Thyroid gland (tissue), 4 donors: ENCODE measurements around the gene SMIM7.

ENCODE experiments used
- POLR2A ChIP-seq, 2 donors: fragments of 450-650 bp; IDR thresholded peaks; one replicate each; pipeline ENCODE4 v1.6.1; 2017; ENCODE audit warnings: antibody characterized with exemption in 2 of 2, mild to moderate bottlenecking in 2 of 2, moderate library complexity in 1 of 2
- TF ChIP-seq, protein P1 (sequence below), 6 experiments: fragments of 200-600 bp in 3 of 6; fragments of 450-650 bp in 3 of 6; sonication (generic) in 3 of 6; IDR thresholded peaks; one replicate each; pipeline ENCODE4 v1.5.1; 2016 to 2019; ENCODE audit warnings: antibody characterized with exemption in 6 of 6, mild to moderate bottlenecking in 2 of 6, inconsistent platforms in 1 of 6, moderate library complexity in 1 of 6

DNA sequence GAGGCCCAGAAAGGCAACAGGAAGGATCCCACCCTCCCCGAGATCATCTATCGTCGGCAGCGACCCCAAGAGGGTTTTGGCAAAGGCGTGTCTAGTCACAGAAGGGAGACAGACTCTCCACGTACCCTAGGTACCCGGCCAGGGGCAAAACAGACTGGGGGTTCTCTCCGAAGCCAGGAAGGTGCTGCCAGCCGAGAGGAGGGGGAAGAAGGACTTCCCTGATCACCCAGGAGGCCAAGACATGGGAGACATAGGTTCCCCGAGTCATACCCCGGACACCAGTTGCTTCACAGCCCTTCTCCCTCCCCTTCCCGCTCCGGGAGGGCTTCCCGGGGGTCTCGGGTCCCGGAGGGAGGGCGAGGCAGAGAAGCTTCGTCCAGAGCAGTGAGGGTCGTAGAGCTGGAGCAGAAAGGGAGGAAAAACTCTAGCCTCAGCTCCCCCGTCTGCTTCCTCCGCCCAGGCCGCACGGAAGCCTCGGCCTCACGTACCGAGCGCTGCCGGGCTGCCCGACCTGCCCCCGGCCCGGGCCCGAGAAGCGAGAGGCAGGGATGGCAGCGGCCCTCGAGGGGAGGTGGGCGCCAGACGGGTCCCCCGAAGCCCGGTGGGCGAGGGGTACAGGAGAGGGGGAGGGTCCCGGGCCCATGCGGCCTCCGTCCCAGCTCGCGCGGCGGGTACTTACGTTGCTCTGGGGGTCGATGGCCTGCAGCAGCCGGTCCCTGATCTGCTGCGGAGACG is 32.6 kb downstream of the SMIM7 start:
- TF ChIP-seq, protein P1, sequence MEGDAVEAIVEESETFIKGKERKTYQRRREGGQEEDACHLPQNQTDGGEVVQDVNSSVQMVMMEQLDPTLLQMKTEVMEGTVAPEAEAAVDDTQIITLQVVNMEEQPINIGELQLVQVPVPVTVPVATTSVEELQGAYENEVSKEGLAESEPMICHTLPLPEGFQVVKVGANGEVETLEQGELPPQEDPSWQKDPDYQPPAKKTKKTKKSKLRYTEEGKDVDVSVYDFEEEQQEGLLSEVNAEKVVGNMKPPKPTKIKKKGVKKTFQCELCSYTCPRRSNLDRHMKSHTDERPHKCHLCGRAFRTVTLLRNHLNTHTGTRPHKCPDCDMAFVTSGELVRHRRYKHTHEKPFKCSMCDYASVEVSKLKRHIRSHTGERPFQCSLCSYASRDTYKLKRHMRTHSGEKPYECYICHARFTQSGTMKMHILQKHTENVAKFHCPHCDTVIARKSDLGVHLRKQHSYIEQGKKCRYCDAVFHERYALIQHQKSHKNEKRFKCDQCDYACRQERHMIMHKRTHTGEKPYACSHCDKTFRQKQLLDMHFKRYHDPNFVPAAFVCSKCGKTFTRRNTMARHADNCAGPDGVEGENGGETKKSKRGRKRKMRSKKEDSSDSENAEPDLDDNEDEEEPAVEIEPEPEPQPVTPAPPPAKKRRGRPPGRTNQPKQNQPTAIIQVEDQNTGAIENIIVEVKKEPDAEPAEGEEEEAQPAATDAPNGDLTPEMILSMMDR (IDR thresholded peaks at IDR 0.05): no peak
- TF ChIP-seq POLR2A (IDR thresholded peaks at IDR 0.05): no peak
